Common myeloid progenitor, CD34-positive (primary cell): Measurements from ENCODE around the gene GPR26.

ENCODE experiments used
- CTCF ChIA-PET: fragments of 350-600 bp; sonication (Branson Sonifier 250); formaldehyde crosslinking; loops from one replicate; lab custom pipeline; 2021; ENCODE audit warnings: antibody characterized with exemption; lab: Charles Lee
- POLR2A ChIA-PET: fragments of 350-600 bp; sonication (Branson Sonifier 250); formaldehyde crosslinking; loops from one replicate; lab custom pipeline; 2021; ENCODE audit warnings: antibody characterized with exemption; lab: Charles Lee
- DNase-seq, 3 donors: peaks; one replicate each; pipeline versions ENCODE4 v3.0.0 to v3.0.0-alpha.2; 2013
- H3K27ac ChIP-seq, 2 experiments: 1 replicate in 1 of 2; 2 replicates in 1 of 2; pipeline ENCODE4 v1.7.0; 2013; ENCODE audit warnings: inconsistent platforms in 2 of 2, low read length in 2 of 2, mild to moderate bottlenecking in 2 of 2, low read depth in 1 of 2, moderate library complexity in 1 of 2; ENCODE audit not compliant: severe bottlenecking in 2 of 2, insufficient read depth in 1 of 2, poor library complexity in 1 of 2
- H3K27me3 ChIP-seq, 5 experiments: replicated peaks in 2 of 5; 1 replicate in 3 of 5; 2 replicates in 2 of 5; pipeline versions ENCODE4 v1.6.1 to v1.7.0; 2013; ENCODE audit warnings: low read length in 4 of 5, mild to moderate bottlenecking in 2 of 5, moderate library complexity in 2 of 5, inconsistent platforms in 1 of 5; ENCODE audit not compliant: insufficient read depth in 5 of 5, control insufficient read depth in 4 of 5
- H3K36me3 ChIP-seq, 4 experiments: 1 replicate in 2 of 4; 2 replicates in 2 of 4; pipeline versions ENCODE4 v1.6.1 to v1.7.0; 2013; ENCODE audit warnings: low read length in 3 of 4, control low read depth in 1 of 4, mild to moderate bottlenecking in 1 of 4; ENCODE audit not compliant: control insufficient read depth in 4 of 4, insufficient read depth in 4 of 4
- H3K4me1 ChIP-seq, 4 experiments: 1 replicate in 3 of 4; 2 replicates in 1 of 4; pipeline versions ENCODE4 v1.6.1 to v1.7.1; 2013; ENCODE audit warnings: low read length in 3 of 4, mild to moderate bottlenecking in 3 of 4, control low read depth in 1 of 4, inconsistent platforms in 1 of 4, moderate library complexity in 1 of 4; ENCODE audit not compliant: control insufficient read depth in 4 of 4, insufficient read depth in 4 of 4; ENCODE audit errors: control extremely low read depth in 1 of 4
- H3K4me3 ChIP-seq, 7 experiments: 1 replicate in 4 of 7; 2 replicates in 3 of 7; pipeline versions ENCODE4 v1.5.1 to v1.7.0; 2013; ENCODE audit warnings: mild to moderate bottlenecking in 7 of 7, low read length in 6 of 7, moderate library complexity in 6 of 7, inconsistent platforms in 2 of 7, low read depth in 2 of 7, control low read depth in 1 of 7; ENCODE audit not compliant: insufficient read depth in 4 of 7, control insufficient read depth in 1 of 7; ENCODE audit errors: extremely low read depth in 1 of 7
- H3K9me3 ChIP-seq, 5 experiments: 1 replicate in 4 of 5; 2 replicates in 1 of 5; pipeline versions ENCODE4 v1.6.1 to v1.7.1; 2013; ENCODE audit warnings: low read length in 4 of 5, mild to moderate bottlenecking in 2 of 5, inconsistent platforms in 1 of 5, low read depth in 1 of 5, moderate library complexity in 1 of 5; ENCODE audit not compliant: control insufficient read depth in 4 of 5, insufficient read depth in 2 of 5; ENCODE audit errors: control extremely low read depth in 1 of 5
- WGBS: methylation state at CpG from one replicate; pipeline ENCODE4 v1.1.5; 2013; ENCODE audit not compliant: insufficient coverage; 5-methylcytosine and 5-hydroxymethylcytosine counted together

Gene GPR26

DNA sequence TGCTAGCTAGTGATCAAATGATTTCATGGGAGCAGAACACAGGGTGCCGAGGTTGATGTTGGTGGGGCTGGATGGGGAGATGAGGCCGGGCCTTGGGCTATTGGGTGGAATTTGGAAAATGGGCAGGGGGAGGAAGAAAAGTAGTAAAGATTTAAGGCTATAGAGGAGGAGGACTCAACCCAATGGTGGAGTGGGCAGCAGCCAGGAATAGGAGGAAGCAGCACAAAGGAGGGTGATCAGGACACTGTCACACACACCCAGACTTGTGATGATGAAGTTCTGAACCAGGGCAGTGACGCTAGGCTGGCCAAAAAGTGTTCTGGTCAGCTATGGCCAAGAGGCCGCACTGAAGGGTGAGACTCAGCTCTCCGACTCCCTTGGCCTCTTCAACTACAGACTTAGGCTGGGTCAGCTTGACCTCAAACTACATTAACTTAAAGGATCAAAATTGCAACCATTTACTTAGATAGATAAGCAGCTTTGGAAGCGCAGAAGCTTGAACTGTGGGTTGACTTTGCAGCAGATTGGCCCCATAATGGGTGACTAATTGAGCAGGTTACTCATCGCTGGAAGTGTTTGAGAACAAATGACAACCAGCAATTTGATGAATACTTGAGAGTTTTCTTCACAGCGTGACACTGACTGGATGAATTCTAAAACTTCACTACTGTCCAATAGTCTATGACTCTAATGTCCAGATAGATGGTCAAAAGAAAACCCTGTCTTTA lies 29.4 kb upstream of the GPR26 start:
- no peak overlapping the region for H3K27ac ChIP-seq
- no peaks in the 10 kb centered on the region for H3K4me1 ChIP-seq
- H3K9me3 ChIP-seq = peaks cover 0 to 2% (median 0%) of the 10 kb centered on the region in 5 experiments
- no peaks in the 10 kb centered on the region for H3K27me3 ChIP-seq
- H3K36me3 ChIP-seq = no peaks in the 10 kb centered on the region
- no peak for DNase-seq
- no peak overlapping the region for H3K4me3 ChIP-seq
- POLR2A ChIA-PET = no interaction called here
- CTCF ChIA-PET = no interaction called here
- 98% methylated on average over 7 of the region's 8 CpGs for WGBS

DNA sequence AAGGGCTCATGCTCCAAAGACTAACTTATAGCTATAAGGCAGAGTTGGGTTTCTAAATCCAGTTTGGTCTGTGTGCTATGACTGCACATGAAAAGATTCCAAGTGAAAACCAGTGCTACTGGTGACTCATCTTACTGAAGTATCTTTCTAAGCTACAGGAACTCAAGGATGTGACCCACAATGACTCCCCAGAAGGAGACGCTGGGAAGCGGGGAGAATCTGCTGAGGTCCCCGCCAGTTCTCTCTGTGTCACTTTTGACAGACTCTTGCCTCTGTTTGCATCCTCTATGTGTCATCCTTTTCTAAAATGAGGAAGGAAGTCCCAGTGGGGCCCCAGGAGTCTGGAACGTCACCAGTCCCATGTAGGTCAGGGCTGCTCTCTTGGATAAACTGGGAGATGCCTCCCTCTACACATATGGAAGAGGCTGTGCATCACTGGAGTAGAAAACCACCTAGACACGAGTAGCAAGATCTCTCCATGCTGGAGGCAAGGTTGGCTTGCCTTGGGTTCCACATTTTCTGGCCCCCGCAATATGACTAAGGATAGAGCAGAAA lies 28.8 kb upstream of the GPR26 start:
- no peaks in the 10 kb centered on the region for H3K9me3 ChIP-seq
- no peak overlapping the region for H3K4me3 ChIP-seq
- H3K27ac ChIP-seq = no peak overlapping the region
- WGBS = 71% methylated on average over 4 of the region's 6 CpGs
- H3K36me3 ChIP-seq = no peaks in the 10 kb centered on the region
- CTCF ChIA-PET = no interaction called here
- POLR2A ChIA-PET = no interaction called here
- H3K4me1 ChIP-seq = no peaks in the 10 kb centered on the region
- H3K27me3 ChIP-seq = peaks cover 0 to 2% (median 0%) of the 10 kb centered on the region in 5 experiments
- no peak for DNase-seq

DNA sequence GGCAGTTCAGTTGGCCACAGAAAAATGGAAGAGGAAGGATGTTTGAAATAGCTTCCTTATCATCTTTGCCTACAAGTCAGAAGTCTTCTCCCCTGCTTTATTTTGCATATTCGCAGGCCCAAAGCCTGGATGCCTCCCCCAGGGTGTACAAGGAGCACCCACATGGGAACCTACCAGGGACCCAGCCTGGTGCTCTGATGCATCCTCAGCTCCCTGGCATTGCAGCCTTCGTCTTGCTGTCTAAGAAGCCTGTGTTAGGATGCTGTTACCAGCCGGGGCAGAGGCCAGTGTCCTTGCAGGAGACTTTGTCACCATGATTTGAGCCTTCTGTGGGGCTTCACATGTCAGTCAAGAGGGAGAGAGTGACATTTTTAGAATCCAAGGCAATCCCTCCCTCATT lies 27.0 kb upstream of the GPR26 start:
- Histone ChIP-seq H3K27me3 (peaks cover 0 to 6% (median 0%) of the 10 kb centered on the region in 5 experiments), H3K4me1 (no peaks in the 10 kb centered on the region), H3K9me3 (no peaks in the 10 kb centered on the region), H3K36me3 (no peaks in the 10 kb centered on the region), H3K4me3 (no peak overlapping the region), H3K27ac (no peak overlapping the region)
- DNase-seq = no peak
- 97% methylated on average over 3 of the region's 3 CpGs for WGBS
- POLR2A ChIA-PET = no interaction called here
- CTCF ChIA-PET = no interaction called here

DNA sequence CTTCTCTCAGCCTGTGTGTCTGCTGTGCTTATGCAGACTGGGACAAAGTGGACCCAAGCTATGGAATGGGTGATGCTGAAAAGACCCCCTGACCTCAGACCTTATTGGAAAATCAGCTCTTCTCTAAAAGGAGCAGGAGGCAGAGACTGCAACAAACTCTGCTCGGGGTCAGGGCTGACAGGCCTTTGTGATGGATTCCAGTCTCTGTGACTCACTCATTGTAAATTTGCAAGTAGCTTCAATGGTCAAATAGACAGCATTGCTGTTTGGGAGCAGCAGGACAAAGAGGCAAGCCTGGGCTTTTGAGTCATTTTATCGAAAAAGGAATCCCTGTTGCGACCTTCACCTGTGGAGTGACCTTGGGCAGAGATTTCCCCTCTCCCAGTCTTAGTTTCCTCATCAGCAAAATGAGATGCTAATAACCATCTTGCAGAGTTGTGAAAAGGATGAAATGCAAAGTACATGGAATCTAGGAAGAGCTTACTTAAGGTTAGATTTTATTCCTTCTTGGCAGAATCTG lies 26.1 kb upstream of the GPR26 start:
- Histone ChIP-seq H3K4me1 (no peaks in the 10 kb centered on the region), H3K36me3 (no peaks in the 10 kb centered on the region), H3K4me3 (no peak overlapping the region), H3K27ac (no peak overlapping the region), H3K9me3 (no peaks in the 10 kb centered on the region), H3K27me3 (peaks cover 0 to 8% (median 0%) of the 10 kb centered on the region in 5 experiments)
- CTCF ChIA-PET = interaction anchor here (1.0 kb wide), 1 partner anchor 330 kb away, joined by 3 read pairs; no protein-coding TSS in a partner anchor
- DNase-seq = no peak
- POLR2A ChIA-PET = no interaction called here
- 64% methylated on average over 3 of the region's 3 CpGs for WGBS

DNA sequence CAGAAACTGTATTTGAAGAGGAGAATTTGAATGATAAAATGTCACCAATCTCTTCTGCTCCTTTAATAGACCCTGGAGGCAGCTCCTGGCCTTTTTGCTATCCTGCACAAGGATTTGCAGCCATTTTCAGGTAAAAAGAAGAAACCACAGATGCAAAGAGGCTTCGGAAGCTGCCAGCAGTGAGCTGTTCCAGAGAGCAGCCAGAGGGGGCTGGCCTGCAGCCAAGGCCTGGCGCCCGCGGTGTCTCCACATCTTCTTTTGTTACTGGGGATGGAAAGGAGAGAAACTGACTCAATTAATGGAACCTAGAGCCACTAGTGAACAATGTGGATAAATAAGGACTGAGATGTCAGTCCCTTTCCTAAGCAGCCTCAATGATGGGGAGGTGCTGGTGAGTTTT lies 23.9 kb upstream of the GPR26 start:
- DNase-seq = no peak
- POLR2A ChIA-PET = no interaction called here
- Histone ChIP-seq H3K9me3 (no peaks in the 10 kb centered on the region), H3K27ac (no peak overlapping the region), H3K36me3 (no peaks in the 10 kb centered on the region), H3K27me3 (peaks cover 0 to 8% (median 0%) of the 10 kb centered on the region in 5 experiments), H3K4me3 (no peak overlapping the region), H3K4me1 (no peaks in the 10 kb centered on the region)
- whole genome bisulfite sequencing = 67% methylated on average over 3 of the region's 4 CpGs
- CTCF ChIA-PET = no interaction called here

DNA sequence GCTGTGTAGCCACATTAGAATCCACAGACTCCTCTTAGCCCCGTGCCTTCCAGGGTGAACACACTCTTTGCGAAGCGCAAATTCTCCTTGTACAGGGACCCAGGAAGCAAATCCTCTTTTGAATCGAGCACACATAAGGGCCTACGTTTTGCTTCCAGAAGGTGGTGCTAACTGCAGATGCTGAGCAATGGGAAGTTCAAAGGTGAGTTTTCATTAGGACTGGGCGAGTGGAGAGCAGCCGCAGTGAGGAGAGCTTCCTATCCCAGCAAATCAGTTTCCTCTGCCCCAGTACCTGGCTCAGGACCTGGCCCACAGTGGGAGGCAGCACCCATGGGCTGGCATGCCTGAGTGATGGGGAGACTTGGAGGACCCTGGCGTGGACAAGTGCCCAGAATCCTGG lies 23.5 kb upstream of the GPR26 start:
- Histone ChIP-seq H3K27me3 (peaks cover 0 to 9% (median 0%) of the 10 kb centered on the region in 5 experiments), H3K4me3 (no peak overlapping the region), H3K4me1 (no peaks in the 10 kb centered on the region), H3K36me3 (no peaks in the 10 kb centered on the region), H3K27ac (no peak overlapping the region), H3K9me3 (no peaks in the 10 kb centered on the region)
- 70% methylated on average over 6 of the region's 8 CpGs for WGBS
- ChIA-PET CTCF (no interaction called here), POLR2A (no interaction called here)
- no peak for DNase-seq

DNA sequence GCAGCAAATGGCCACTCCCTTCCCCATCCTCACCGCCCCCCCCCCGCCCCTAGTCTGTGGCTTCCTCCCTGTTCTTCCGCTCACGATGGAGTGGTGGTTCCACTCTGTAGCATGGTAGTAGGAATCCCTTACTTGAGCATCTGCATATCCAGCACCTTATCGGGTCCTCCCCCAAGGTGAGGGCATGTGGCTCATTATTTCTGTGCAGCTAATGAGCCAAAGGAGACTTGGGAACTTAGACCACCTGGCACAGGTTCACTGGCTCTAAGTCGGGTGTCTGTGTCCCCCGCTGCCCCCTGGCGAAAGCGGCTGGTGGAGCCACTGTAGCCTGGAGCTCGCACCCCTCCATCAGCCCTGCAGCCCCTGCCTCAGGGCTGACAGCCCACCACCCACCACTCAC lies 22.8 kb upstream of the GPR26 start:
- 74% methylated on average over 9 of the region's 10 CpGs for WGBS
- ChIA-PET POLR2A (no interaction called here), CTCF (no interaction called here)
- Histone ChIP-seq H3K27me3 (peaks cover 0 to 11% (median 0%) of the 10 kb centered on the region in 5 experiments), H3K9me3 (no peaks in the 10 kb centered on the region), H3K4me1 (no peaks in the 10 kb centered on the region), H3K4me3 (no peak overlapping the region), H3K36me3 (no peaks in the 10 kb centered on the region), H3K27ac (no peak overlapping the region)
- DNase-seq = no peak
